NAMALWA (cell line): Measurements from ENCODE around the gene PDLIM1.

Source experiments
- DNase-seq: peaks from one replicate; pipeline ENCODE4 v3.0.0-alpha.2; 2015; ENCODE audit warnings: low spot score

PDLIM1 gene

DNA sequence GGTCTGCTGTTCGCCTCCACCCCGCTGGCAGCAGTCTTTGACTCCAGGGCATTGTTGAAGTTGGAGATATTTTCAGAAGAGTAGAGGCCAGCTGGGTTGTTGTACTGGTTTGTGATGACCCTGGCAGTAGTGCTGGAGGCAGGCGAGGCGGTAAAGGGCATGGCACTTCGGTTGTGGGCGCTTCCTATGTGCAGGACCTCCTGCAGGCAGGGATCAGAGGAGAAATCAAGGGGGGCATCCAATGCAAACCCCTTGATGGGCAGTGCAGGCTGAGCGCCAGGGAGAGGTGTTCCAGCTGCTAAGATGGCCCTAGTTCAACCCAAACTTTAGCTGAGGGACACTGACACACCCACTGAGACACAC lies 27.0 kb downstream of the PDLIM1 start:
- DNase-seq: no peak

DNA sequence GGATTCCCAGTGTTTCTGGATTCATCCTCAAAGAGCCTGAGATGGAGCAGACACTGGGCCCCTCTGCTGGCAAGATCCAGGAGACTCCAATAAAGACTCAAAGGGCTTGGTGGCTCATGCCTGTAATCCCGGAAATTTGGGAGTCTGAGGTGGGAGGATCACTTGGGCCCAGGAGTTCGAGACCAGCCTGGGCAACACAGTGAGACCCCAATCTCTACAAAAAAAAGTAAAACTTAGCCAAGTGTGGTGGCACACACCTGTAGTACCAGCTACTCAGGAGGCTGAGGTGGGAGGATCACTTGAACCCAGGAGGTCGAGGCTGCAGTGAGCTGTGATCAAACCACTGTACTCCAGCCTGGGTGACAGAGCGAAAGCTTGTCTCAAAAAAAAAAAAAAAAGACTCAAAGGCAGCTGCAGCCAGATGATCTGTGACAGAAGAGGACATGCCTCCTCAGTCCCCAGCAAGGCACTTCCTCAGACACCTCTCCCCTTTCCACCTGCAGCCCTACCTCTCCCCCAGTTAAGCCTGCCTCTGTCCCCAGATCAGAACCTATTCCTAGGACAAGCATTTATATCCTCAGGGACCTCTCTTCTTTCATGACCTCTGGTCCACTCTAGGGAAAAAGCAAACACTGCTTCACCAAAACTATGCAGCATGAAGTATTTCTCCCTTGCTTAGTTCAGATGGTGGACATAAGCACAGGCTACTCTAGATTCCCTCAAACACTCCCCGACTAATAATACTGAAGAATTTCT lies 27.9 kb downstream of the PDLIM1 start:
- DNase-seq: no peak

DNA sequence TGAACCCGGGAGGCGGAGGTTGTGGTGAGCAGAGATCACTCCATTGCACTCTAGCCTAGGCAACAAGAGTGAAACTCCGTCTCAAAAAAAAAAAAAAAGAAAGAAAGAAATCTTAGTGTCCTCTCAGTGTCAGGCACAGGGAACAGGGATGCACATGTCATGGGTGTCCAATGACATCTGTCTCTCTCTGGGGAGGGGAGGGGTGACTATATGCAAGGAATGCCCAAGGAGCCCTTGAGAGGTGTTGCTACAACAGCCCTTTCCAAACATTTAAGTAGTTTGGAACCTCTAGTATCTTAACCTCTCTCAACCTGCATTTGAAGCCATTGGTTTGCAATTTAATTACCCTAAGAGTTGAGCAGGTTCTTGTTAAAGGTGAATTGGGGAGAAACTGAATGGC lies 28.9 kb downstream of the PDLIM1 start:
- DNase-seq: no peak

DNA sequence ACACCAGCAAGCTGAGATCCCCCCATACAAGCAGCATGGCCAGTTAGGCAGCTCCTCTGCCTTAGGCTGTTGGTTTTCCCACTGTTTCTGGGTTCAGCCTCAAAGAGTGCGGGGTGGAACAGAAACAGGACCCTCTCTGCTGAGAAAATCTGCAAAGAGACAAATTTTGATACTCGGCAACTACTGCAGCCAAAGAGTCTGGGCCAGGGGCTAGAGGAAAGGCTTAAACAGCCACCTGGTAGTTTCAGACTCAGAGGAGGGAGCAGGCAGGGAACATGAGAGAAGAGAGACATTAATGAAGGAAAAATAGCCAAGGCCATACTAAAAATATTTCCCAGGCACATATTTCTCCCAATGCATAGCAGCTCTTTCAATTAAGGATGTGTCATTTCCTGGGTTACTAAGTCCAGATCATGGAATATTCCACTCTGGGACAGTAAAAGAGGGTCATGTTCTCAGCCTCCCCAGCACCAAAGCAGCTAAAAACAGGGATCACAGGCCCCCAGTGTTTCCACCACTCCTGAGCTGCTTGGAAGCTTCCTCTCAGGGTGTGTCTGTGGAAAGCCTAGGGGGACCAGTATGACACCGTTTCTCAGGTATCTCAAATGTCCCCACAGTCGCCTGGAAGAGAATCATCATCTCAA lies 29.8 kb downstream of the PDLIM1 start:
- DNase-seq: no peak

DNA sequence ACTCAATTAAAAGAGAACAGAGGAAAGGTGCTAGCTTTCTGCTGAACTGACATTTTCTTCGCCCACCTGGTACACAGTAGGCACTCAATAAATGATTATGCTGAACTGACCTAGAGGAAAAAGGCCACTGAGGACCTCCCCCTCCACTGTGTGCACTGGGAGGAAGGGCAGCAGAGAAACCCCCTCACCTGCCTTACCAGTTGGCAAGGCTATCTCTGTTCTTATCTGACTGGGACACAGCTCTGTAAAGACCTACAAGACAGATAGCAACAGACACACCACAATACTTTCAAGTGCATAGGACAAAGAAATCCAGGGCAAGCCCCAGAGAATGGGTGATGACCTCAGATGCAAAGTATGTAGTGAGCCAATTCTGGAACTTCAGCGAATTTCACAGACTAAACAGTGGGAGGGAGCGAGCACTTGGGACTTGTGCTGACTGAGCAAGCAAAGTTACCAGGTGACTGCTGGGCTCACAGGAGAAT lies 30.4 kb downstream of the PDLIM1 start:
- no peak for DNase-seq

DNA sequence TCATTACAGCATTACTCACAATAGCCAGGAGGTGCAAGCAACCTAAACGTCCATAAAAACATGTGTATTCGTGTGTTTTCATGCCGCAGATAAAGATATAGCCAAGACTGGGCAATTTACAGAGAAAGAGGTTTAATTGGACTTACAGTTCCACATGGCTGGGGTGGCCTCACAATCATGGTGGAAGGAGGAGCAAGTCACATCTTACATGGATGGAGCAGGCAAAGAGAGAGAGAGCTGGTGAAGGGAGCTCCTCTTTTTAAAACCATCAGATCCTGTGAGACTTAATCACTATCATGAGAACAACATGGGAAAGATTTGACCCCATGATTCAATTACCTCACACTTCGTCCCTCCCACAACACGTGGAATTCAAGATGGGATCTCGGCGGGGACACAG lies 33.0 kb downstream of the PDLIM1 start:
- DNase-seq: no peak

DNA sequence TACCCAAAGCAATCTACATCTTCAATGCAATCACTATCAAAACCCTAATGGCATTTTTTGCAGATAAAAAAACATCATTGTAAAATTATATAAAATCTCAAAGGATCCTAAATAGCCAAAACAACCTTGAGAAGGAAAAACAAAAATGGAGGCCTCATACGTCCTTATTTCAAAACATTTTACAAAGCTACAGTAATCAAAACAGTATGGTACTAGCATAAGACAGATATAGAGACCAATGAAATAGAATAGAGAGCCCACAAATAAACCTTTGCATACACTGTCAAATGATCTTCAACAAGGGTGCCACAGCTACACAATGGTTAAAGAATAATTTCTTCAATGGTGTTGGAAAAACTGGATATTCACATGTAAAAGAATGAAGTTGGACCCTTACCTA lies 34.5 kb downstream of the PDLIM1 start:
- DNase-seq: no peak

DNA sequence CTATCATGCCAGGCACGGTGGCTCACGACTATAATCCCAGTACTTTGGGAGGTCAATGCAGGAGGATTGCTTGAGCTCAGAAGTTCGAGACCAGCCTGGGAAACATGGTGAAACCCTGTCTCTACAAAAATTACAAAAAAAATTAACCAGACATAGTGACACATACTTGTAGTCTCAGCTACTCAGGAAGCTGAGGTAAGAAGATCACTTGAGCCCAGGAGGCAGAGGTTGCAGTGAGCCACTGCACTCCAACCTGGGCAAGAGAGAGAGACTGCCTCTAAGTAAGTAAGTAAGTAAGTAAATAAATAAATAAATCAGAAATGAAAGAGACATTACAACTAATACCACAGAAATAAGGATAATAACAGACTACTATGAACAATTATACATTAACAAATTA lies 36.2 kb downstream of the PDLIM1 start:
- DNase-seq: no peak

DNA sequence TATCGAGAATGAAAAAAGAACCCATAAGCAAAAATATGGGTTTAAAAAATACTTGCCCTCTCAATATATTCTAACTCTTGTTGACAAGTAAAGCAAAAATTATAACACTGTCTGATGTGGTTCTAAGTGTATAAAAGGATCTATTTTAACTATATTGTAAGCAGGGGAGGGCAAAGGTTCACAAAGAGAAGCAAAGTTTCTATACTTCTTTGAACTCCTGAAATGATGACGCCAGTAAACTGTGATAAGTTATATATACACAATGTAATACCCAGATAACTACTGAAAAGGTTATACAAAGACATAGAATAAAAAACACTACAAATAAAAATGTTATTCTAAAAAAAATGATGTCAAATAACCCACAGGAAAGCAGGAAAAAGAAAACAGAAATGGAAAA lies 37.1 kb downstream of the PDLIM1 start:
- no peak for DNase-seq

DNA sequence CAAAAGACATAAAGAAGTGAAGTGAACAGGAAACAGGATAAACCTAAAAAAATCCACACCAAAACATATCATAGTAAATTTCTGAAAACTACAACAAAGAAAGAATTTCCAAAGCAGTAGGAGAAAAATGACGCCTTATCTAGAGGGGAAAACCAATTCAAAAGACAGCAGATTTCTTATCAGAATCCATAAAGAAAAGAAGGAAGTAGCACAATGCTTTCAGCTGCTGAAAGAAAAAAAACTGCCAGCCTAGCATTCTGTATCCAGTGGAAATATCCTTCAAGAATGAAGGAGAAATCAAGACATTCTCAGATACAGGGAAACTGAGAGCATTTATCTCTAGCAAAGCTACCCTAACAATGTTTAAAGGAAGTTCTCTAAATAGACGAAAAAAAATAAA lies 37.8 kb downstream of the PDLIM1 start:
- no peak for DNase-seq

DNA sequence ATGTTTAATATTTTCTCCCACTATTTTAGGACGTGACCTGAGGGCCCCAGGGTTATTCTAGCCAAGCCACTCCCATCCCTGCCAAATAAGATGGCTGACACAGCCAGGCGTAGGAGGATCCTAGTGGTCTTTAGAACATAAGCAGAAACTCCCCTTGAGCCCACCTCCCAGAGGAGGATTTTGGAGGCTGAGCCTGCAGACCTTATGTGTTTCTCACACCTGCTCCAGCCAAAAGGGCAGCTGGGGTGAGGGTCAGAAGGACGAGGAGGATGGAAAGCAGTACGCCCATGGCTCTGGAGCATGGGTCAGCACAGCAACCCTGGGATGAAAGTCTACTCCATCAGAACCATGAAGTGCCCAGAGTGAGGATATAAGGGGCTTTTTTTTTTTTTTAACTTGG lies 39.9 kb downstream of the PDLIM1 start:
- no peak for DNase-seq

DNA sequence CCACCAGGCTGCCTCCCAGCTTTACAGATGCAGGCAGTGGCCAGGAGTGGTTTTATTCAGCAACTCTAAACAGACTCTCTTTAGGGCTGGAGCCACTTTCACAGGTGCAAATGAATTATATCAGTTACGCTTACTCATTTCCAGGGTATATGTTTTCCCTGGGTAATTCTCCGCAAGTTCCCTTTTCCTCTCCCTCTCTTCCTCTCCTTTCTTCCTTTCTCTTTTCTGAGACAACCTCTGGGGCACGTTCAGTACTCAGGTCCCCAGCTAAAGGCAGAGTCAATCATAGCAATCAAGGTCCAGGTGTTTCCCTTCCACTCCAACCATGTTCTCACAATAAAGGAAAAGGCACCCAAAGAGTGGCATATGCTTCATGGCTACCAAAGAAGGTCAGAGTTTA lies 41.3 kb downstream of the PDLIM1 start:
- DNase-seq: no peak

DNA sequence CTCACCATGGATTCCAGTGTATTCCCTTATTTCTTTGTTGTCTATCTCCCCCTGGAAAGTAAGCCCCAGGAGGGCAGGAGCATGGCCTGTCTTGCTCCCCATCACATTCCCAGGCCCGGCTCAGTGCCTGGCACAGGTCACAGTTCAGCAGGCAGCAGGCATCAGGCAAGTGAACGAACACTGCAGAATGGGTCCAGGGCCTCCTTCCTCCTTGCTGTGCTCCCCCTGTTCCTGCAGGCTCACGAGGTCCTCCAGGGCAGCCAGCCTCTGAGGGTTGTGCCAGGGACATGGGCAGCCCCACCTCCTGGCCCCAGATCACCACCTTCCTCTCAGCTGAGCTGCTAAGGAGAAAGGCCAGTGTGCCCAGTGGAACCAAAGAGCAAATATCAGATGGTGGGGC lies 41.8 kb downstream of the PDLIM1 start:
- DNase-seq: no peak

DNA sequence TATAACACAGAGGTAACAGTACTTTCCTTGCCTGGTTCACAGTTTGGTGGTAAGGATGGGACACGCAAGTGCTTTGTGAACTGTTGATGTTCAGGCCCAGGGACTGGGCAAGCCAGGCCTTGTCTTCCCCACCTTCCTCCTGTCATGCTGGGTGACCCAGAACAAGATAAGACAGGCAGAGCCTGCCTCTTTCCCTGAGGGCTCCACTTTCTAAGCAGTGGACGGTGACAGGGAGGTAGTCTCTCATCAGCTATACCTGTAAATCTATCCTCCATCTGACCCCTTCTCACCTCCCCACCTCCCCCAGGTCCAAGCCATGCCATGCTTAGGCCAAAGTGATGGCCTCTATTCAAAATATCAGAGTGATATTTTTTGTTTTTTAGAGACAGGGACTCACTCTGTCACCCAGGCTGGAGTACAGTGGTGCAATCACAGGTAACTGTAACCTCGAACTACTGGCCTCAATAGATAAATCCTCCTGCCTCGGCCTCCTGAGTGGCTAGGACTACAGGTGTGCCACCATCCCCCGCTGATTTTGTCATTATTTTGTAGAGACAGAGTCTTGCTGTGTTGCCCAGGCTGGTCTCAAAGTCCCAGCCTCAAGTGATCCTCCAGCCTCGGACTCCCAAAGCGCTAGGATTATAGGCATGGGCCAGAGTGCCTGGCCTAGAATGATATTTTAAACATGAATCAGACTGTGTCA lies 42.8 kb downstream of the PDLIM1 start:
- no peak for DNase-seq

DNA sequence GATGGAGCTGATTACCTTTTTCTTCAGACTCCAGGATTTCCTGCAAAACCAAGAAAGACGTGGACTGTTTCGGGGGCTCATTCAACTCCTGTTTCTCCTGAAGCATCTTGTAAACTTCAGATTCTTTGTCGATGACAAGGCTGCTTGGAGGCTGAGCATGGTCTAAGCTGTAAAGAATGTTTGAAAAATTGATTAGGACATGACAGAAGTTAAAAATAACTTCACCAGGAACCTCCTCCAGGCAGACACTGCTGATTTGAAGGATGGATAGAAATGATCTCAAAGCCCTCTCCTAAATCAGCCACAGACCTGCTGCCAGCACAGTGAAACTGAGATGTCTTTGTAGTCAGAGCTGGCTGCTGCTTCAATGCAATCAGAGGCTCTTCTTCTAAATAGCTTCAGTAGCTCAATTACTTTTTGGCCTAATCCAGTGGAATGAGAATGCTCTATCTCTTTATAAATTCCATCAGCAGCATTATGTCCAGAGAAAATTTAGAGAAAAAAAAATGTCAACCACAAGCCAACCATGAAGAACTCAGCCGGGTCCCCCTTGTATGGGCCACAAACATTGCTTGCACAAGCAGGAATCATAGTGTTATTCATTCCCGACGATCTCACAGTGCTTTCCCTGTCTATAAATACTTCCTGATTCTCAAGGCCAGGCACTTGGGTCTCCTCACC lies 43.5 kb downstream of the PDLIM1 start:
- no peak for DNase-seq

DNA sequence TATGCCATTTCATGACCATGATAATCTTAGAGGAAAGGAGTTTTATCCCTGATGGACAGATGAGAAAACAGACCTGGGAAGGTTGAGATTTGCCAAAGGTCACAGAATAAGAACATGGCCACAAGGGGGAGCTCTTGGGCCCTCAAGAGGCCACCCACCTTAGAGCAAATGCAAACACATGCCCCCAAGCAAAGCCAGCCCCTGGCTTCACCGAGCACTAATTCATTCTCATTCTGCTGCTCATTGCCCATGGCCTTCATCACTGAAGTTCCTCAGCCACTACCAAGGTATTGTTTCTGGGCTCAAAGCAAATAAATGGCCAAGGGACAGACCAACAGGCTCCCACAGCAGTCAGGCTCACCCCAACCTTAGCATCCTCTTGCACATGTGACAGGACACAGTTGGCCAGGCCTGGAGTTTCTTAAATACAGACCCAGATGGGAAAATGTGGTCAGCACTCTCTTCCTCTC lies 44.2 kb downstream of the PDLIM1 start:
- peak; percentile 83 for DNase-seq

DNA sequence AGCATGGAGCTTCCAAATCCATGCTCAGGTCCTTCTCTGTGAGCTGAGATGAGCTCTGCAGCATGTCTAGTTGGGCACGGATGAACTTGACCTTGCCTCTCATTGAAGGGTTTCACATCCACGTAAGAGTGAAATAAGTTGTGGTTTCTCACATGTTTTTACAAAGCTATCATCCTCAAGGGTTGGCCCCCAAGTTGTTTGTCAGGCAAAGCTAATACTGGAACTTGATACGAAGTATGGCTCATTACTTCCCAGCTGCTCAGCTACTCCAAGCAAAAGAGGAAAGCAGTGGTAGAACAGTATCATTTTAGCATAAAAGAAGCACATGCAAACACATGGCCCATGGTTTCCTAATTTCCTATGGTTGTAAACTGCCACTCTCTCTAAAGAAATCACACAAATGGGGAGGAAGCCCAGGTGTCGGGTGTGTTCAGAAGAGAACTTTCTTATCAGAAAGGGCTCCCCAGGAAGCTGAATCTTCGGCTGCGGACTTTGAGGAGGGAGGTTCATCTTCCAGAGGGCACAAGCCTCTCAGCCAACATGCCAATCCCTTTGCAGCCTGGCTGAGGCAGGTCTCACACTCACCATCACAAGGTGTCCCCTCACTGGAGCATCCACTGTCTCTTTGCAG lies 45.3 kb downstream of the PDLIM1 start:
- no peak for DNase-seq

DNA sequence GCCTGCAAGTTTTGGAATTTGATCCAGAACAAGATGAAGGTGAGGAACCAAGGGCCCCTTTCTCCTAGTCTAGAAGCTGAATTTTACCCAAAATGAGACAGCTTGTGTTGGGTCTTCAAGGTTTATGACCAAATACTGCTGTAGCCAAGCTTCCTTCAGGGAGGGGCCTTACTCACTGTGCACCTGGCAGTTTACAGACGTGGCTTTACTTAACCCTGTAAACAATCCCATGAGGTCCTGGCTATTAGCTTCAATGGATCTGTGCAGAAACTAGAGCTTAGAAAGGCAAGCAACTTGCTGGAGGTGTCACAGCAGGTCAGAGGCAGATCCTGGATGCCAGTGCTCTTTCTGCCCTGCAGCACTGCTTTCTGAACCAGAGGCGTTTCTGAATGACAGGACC lies 46.7 kb downstream of the PDLIM1 start:
- no peak for DNase-seq

DNA sequence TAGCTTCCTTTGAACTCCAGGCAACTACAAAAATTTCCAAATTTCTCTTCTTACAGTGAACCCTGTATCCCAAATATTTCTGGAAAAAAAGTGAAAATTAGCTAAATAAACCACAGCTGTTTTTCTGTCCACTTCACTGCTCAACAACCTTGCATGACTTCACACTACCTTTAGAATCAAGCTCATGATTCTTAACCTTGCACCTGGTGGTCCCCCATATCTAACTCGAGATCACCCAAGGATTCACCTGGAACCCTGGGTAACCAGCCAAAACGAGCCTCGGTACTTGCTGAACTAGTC lies 47.5 kb downstream of the PDLIM1 start:
- DNase-seq: no peak

DNA sequence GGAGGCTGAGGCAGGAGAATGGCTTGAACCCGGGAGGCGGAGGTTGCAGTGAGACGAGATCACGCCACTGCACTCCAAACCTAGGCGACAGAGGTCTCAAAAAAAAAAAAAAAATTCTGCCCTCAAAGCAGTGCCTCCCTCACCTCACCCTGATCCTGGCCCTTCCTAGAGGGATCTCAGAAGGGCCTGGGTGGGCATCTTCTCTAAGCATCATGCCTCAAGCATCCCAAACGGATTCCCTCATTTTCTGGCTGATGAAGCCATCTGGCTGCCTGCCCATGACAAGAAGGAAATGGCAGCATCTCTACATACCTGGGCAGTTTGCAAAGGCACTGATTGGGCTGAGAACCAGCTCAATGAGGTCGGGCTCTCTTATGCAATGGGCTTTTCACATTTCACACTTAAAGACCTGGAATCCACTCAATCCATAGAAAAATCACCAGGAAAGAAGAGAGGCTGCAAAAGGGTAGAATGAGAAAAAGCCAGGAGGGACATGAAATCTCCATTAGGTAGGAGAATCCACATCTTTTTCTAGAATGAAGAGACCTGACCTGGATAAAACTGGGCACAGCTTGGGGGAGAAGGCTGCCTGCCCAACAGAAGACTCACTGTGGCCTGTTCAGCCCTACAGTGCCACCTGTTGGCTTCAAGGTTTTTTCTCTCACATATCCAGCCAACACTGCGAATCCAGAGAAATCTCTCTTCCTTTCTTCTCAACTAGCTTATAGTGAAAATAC lies 48.1 kb downstream of the PDLIM1 start:
- DNase-seq: peak; percentile 66

DNA sequence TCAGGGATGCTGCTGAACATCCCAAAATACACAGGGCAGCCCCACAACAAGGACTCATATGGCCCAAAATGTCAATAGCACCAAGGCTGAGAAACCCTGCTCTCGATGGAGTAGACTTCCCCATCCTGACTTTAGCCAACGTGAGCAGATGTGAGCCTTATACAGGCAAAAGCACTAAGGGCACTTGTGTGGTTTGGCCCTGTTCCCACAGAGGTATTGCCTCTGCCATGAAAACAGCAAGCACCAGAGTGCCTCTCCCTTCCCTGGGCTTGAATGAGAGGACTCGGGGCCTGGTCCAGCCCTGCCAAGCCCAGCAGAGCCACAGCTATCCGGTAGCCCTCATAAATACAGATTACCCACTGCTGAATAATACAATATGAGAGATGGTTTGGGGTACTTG lies 49.3 kb downstream of the PDLIM1 start:
- DNase-seq: no peak

DNA sequence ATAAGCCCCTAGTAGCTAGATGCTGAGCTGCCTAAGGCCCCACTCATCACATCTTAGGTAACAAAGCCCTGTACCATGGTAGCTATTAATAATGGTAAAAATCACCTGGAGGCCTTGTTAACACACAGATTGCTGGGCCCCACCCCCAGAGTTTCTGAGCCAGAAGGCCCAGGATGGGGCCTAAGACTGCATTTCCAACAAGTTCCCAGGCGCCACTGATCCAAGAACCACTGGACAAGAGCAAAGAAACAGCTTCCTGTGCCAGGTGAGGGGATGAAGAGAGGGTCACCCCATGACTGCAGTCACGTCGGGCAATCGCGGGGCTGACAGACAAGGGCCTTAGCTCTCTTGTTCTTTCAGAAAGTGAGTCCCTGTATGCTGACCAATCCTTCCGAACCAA lies 50.0 kb downstream of the PDLIM1 start:
- DNase-seq: no peak
